HL-60 (cell line): ENCODE measurements around the gene SUN1.

Experiments
- GABPA ChIP-seq: IDR thresholded peaks from 2 replicates; pipeline ENCODE4 v1.6.1; 2012; ENCODE audit warnings: low read depth
- POLR2AphosphoS5 ChIP-seq: IDR thresholded peaks from 2 replicates; pipeline ENCODE4 v1.6.1; 2012; ENCODE audit warnings: low read depth
- SPI1 ChIP-seq: IDR thresholded peaks from 2 replicates; pipeline ENCODE4 v1.6.1; 2012; ENCODE audit warnings: low read depth, mild to moderate bottlenecking, borderline replicate concordance
- TF ChIP-seq, protein P1 (sequence below): IDR thresholded peaks from one replicate; pipeline ENCODE4 v1.5.1; 2011; ENCODE audit warnings: low read length, control low read depth, inconsistent platforms; ENCODE audit not compliant: insufficient read depth
- TF ChIP-seq, protein P2 (sequence below): IDR thresholded peaks from 2 replicates; pipeline ENCODE4 v1.6.1; 2012; ENCODE audit warnings: low read depth; ENCODE audit not compliant: insufficient replicate concordance

DNA sequence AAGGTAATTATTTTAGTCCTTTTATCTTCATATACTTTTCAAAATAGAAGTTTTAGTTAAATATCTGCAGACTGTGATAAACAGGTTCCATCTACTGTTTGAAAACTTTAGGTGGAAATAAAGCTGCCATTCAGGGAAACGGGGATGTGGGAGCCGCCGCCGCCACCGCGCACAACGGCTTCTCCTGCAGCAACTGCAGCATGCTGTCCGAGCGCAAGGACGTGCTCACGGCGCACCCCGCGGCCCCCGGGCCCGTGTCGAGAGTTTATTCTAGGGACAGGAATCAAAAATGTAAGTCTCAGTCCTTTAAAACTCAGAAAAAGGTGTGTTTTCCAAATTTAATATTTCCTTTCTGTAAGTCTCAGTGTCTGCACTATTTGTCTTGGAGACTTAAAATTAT lies 11.0 kb downstream of the SUN1 start:
- TF ChIP-seq, protein P1, sequence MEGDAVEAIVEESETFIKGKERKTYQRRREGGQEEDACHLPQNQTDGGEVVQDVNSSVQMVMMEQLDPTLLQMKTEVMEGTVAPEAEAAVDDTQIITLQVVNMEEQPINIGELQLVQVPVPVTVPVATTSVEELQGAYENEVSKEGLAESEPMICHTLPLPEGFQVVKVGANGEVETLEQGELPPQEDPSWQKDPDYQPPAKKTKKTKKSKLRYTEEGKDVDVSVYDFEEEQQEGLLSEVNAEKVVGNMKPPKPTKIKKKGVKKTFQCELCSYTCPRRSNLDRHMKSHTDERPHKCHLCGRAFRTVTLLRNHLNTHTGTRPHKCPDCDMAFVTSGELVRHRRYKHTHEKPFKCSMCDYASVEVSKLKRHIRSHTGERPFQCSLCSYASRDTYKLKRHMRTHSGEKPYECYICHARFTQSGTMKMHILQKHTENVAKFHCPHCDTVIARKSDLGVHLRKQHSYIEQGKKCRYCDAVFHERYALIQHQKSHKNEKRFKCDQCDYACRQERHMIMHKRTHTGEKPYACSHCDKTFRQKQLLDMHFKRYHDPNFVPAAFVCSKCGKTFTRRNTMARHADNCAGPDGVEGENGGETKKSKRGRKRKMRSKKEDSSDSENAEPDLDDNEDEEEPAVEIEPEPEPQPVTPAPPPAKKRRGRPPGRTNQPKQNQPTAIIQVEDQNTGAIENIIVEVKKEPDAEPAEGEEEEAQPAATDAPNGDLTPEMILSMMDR: no peak
- TF ChIP-seq, protein P2, sequence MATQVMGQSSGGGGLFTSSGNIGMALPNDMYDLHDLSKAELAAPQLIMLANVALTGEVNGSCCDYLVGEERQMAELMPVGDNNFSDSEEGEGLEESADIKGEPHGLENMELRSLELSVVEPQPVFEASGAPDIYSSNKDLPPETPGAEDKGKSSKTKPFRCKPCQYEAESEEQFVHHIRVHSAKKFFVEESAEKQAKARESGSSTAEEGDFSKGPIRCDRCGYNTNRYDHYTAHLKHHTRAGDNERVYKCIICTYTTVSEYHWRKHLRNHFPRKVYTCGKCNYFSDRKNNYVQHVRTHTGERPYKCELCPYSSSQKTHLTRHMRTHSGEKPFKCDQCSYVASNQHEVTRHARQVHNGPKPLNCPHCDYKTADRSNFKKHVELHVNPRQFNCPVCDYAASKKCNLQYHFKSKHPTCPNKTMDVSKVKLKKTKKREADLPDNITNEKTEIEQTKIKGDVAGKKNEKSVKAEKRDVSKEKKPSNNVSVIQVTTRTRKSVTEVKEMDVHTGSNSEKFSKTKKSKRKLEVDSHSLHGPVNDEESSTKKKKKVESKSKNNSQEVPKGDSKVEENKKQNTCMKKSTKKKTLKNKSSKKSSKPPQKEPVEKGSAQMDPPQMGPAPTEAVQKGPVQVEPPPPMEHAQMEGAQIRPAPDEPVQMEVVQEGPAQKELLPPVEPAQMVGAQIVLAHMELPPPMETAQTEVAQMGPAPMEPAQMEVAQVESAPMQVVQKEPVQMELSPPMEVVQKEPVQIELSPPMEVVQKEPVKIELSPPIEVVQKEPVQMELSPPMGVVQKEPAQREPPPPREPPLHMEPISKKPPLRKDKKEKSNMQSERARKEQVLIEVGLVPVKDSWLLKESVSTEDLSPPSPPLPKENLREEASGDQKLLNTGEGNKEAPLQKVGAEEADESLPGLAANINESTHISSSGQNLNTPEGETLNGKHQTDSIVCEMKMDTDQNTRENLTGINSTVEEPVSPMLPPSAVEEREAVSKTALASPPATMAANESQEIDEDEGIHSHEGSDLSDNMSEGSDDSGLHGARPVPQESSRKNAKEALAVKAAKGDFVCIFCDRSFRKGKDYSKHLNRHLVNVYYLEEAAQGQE: no peak
- TF ChIP-seq SPI1: no peak
- no peak for TF ChIP-seq POLR2AphosphoS5
- TF ChIP-seq GABPA: no peak
